OCI-LY7 (cell line): Measurements from ENCODE around the gene KRTDAP. TPM values are rescaled to one million over a fixed set of nuclear protein-coding genes. Genes with fewer than 3 reads are reported as not detected.

Experiments used
- Bru-seq: library from RNA; stranded (reverse); fragments of 400-500 nt; gene quantifications from one replicate; lab custom pipeline; 2021; lab: Mats Ljungman, UMichigan
- BruChase-seq, 2 experiments: library from RNA; stranded (reverse); fragments of 400-500 nt; gene quantifications; one replicate each; lab custom pipeline; 2021; lab: Mats Ljungman, UMichigan
- BruUV-seq: library from RNA; stranded (reverse); fragments of 400-500 nt; replicated peaks from 2 replicates; lab custom pipeline; 2021; lab: Mats Ljungman, UMichigan
- CTCF ChIA-PET: fragments of 300-600 bp; sonication (Branson Sonifier 250); formaldehyde crosslinking; loops from one replicate; lab custom pipeline; 2022; ENCODE audit warnings: antibody characterized with exemption; ENCODE audit not compliant: unreplicated experiment; lab: Charles Lee
- POLR2A ChIA-PET: fragments of 300-600 bp; sonication (Branson Sonifier 250); formaldehyde crosslinking; loops from one replicate; lab custom pipeline; 2022; ENCODE audit warnings: antibody characterized with exemption; lab: Charles Lee
- DNase-seq: peaks from one replicate; pipeline ENCODE4 v3.0.0-alpha.2; 2015; ENCODE audit warnings: low spot score
- H2AFZ ChIP-seq: fragments of 200-600 bp; sonication (generic), shearing (Covaris generic); 2 replicates; pipeline ENCODE4 v1.6.1; 2014; ENCODE audit warnings: mild to moderate bottlenecking, antibody characterized with exemption, low read length, moderate library complexity
- H3K27ac ChIP-seq: fragments of 200-600 bp; sonication (generic); 2 replicates; pipeline ENCODE4 v1.5.1; 2014; ENCODE audit warnings: mixed run types, low read depth, mild to moderate bottlenecking, moderate library complexity, low read length, inconsistent platforms; ENCODE audit not compliant: poor library complexity, severe bottlenecking
- H3K36me3 ChIP-seq: fragments of 200-600 bp; sonication (generic); 2 replicates; pipeline ENCODE4 v1.6.1; 2014; ENCODE audit warnings: mild to moderate bottlenecking, antibody characterized with exemption, low read length, moderate library complexity, mixed read lengths; ENCODE audit not compliant: insufficient read depth
- H3K4me1 ChIP-seq: fragments of 200-600 bp; sonication (generic); 2 replicates; pipeline ENCODE4 v1.5.1; 2014; ENCODE audit warnings: mild to moderate bottlenecking, low read length; ENCODE audit not compliant: insufficient read depth, poor library complexity, severe bottlenecking
- H3K4me2 ChIP-seq: fragments of 200-600 bp; sonication (generic); 2 replicates; pipeline ENCODE4 v1.6.1; 2014; ENCODE audit warnings: mild to moderate bottlenecking, low read length
- H3K4me3 ChIP-seq: fragments of 200-600 bp; sonication (generic); 2 replicates; pipeline ENCODE4 v1.5.1; 2014; ENCODE audit warnings: mild to moderate bottlenecking, low read depth, low read length; ENCODE audit not compliant: poor library complexity, severe bottlenecking
- H3K79me2 ChIP-seq: fragments of 200-600 bp; sonication (generic); 2 replicates; pipeline ENCODE4 v1.6.1; 2016; ENCODE audit warnings: low read depth, mild to moderate bottlenecking, low read length, moderate library complexity, mixed read lengths; ENCODE audit not compliant: insufficient read depth
- H3K9me2 ChIP-seq: fragments of 200-600 bp; sonication (generic); 2 replicates; pipeline ENCODE4 v1.6.1; 2016; ENCODE audit warnings: mild to moderate bottlenecking, low read length, mixed read lengths; ENCODE audit not compliant: insufficient read depth
- H3K9me3 ChIP-seq: fragments of 200-600 bp; sonication (generic); 2 replicates; pipeline ENCODE4 v1.6.1; 2014; ENCODE audit warnings: mild to moderate bottlenecking, mixed run types, low read length, mixed read lengths
- H4K20me1 ChIP-seq: fragments of 200-600 bp; sonication (generic); 2 replicates; pipeline ENCODE4 v1.6.1; 2014; ENCODE audit warnings: mild to moderate bottlenecking, antibody characterized with exemption, low read length, moderate library complexity, mixed read lengths; ENCODE audit not compliant: insufficient read depth
- EZH2phosphoT487 ChIP-seq: fragments of 200-600 bp; sonication (generic); IDR thresholded peaks from 2 replicates; pipeline ENCODE4 v1.6.1; 2018; ENCODE audit warnings: low read depth, borderline replicate concordance, mild to moderate bottlenecking, mixed run types, antibody characterized with exemption, low read length, moderate library complexity, mixed read lengths
- intact Hi-C: fragments of 100-400 bp; cut with micrococcal nuclease; formaldehyde crosslinking; loops from one replicate; pipeline ENCODE4 v1.10.0; 2022; ENCODE audit not compliant: unreplicated experiment
- long read RNA-seq: library from polyadenylated mRNA; stranded (forward); transcript quantifications from one replicate; pipeline ENCODE4 v2.0.0, GENCODE V29; 2022
- total RNA-seq, 2 experiments: library from RNA; depleted of rRNA in 1 of 2; stranded (reverse); fragments of >200 nt in 1 of 2; shearing (Covaris generic) in 1 of 2; gene quantifications; 2 replicates each; pipeline ENCODE4 v1.2.3, GENCODE V29; 2014 to 2022
- TF ChIP-seq, protein P1 (sequence below): fragments of 200-600 bp; sonication (generic); conservative IDR thresholded peaks from 2 replicates; pipeline ENCODE4 v1.5.1; 2014; ENCODE audit warnings: mild to moderate bottlenecking, antibody characterized with exemption, low read length, moderate library complexity, mixed read lengths

The KRTDAP gene
- total RNA-seq (2014; rRNA removed; shearing (Covaris generic)) (not detected in 2 replicates), total RNA-seq (2022) (not detected in 2 replicates), Bru-seq, nascent RNA (not detected), BruChase-seq, experiment 1, labeled RNA remaining after a 6-hour chase (not detected), BruChase-seq, experiment 2, labeled RNA remaining after a 2-hour chase (not detected)
- long read RNA-seq = 0 reads

GRCh38 chr19:35490364-35490763 lies at the start of gene KRTDAP:
KRTDAP (minus strand) TSS chr19:35490464; CDS start chr19:35490442, 22 bp downstream.
- Histone ChIP-seq H3K4me2 (no peak within 1 kb of the TSS), H4K20me1 (no peaks in the 10 kb centered on the region), H3K36me3 (no peaks in the 10 kb centered on the region), H3K79me2 (no peaks in the 10 kb centered on the region), H3K9me2 (no peaks in the 10 kb centered on the region), H3K4me3 (no peak within 1 kb of the TSS), H2AFZ (no peak within 1 kb of the TSS), H3K9me3 (no peaks in the 10 kb centered on the region), H3K27ac (no peak within 1 kb of the TSS), H3K4me1 (no peaks in the 10 kb centered on the region)
- TF ChIP-seq EZH2phosphoT487 = no peak
- TF ChIP-seq, protein P1, sequence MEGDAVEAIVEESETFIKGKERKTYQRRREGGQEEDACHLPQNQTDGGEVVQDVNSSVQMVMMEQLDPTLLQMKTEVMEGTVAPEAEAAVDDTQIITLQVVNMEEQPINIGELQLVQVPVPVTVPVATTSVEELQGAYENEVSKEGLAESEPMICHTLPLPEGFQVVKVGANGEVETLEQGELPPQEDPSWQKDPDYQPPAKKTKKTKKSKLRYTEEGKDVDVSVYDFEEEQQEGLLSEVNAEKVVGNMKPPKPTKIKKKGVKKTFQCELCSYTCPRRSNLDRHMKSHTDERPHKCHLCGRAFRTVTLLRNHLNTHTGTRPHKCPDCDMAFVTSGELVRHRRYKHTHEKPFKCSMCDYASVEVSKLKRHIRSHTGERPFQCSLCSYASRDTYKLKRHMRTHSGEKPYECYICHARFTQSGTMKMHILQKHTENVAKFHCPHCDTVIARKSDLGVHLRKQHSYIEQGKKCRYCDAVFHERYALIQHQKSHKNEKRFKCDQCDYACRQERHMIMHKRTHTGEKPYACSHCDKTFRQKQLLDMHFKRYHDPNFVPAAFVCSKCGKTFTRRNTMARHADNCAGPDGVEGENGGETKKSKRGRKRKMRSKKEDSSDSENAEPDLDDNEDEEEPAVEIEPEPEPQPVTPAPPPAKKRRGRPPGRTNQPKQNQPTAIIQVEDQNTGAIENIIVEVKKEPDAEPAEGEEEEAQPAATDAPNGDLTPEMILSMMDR = no peak
- no peak for DNase-seq
- BruUV-seq = no TSS peak
- intact Hi-C loops = no loop called here
- ChIA-PET POLR2A (interaction anchor here (0.7 kb wide), 1 partner anchor 643 kb away, joined by 4 read pairs; no protein-coding TSS in a partner anchor), CTCF (no interaction called here)

- TF ChIP-seq, protein P1 = no peak
- no peak for TF ChIP-seq EZH2phosphoT487
- Histone ChIP-seq H3K36me3 (no peaks in the 10 kb centered on the region), H3K4me1 (peaks cover 24% of the 10 kb centered on the region), H4K20me1 (no peaks in the 10 kb centered on the region), H3K4me3 (no peak overlapping the region), H3K4me2 (no peak overlapping the region), H3K9me2 (no peaks in the 10 kb centered on the region), H3K9me3 (no peaks in the 10 kb centered on the region), H3K27ac (no peak overlapping the region), H2AFZ (no peak overlapping the region), H3K79me2 (peaks cover 10% of the 10 kb centered on the region; the same call in 1 of the 2 replicates)
- ChIA-PET POLR2A (no interaction called here), CTCF (no interaction called here)
- intact Hi-C loops = no loop called here
- BruUV-seq = no TSS peak
- DNase-seq = no peak
Observed at GRCh38 chr19:35539850-35540249, 49.6 kb upstream of the KRTDAP start.

DNA sequence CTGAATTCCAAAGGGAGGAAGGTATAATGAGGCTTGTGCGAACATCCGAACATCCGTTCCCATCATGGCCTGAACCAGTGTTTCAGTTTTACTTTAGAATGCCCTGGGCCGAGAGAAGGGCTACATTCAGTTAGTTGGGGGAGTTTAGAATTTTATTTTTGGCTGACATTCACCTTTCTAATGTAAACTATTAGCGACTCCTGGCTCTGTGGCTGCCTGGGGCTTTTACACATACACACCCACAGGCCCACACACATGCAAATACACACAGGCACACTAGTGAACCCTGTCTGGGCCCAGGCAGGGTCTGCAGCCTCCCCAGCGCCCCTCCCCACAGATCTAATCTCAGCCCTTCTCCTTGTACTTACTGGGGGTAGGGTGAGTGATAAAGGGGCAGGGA lies 49.0 kb upstream of the KRTDAP start:
- no TSS peak for BruUV-seq
- Histone ChIP-seq H4K20me1 (no peaks in the 10 kb centered on the region), H3K79me2 (peaks cover 5% of the 10 kb centered on the region; the same call in 1 of the 2 replicates), H3K4me3 (no peak overlapping the region), H3K9me2 (no peaks in the 10 kb centered on the region), H3K4me2 (no peak overlapping the region), H3K27ac (no peak overlapping the region), H3K36me3 (no peaks in the 10 kb centered on the region), H3K4me1 (peaks cover 20% of the 10 kb centered on the region), H3K9me3 (no peaks in the 10 kb centered on the region), H2AFZ (no peak overlapping the region)
- intact Hi-C loops = no loop called here
- TF ChIP-seq, protein P1 = no peak
- TF ChIP-seq EZH2phosphoT487 = no peak
- POLR2A ChIA-PET = no interaction called here
- CTCF ChIA-PET = no interaction called here
- DNase-seq = no peak
